DMS53 treated with DMSO at 0.1 percent for 48 hours (cell line): ENCODE measurements around the gene KAT2A.
A peak's percentile ranks its signal among the peaks of the same experiment; 100 is the strongest.

Source experiments
- DNase-seq: peaks from one replicate; lab custom pipeline; 2025; ENCODE audit not compliant: unreplicated experiment; lab: John Stamatoyannopoulos, UW

Gene KAT2A

DNA sequence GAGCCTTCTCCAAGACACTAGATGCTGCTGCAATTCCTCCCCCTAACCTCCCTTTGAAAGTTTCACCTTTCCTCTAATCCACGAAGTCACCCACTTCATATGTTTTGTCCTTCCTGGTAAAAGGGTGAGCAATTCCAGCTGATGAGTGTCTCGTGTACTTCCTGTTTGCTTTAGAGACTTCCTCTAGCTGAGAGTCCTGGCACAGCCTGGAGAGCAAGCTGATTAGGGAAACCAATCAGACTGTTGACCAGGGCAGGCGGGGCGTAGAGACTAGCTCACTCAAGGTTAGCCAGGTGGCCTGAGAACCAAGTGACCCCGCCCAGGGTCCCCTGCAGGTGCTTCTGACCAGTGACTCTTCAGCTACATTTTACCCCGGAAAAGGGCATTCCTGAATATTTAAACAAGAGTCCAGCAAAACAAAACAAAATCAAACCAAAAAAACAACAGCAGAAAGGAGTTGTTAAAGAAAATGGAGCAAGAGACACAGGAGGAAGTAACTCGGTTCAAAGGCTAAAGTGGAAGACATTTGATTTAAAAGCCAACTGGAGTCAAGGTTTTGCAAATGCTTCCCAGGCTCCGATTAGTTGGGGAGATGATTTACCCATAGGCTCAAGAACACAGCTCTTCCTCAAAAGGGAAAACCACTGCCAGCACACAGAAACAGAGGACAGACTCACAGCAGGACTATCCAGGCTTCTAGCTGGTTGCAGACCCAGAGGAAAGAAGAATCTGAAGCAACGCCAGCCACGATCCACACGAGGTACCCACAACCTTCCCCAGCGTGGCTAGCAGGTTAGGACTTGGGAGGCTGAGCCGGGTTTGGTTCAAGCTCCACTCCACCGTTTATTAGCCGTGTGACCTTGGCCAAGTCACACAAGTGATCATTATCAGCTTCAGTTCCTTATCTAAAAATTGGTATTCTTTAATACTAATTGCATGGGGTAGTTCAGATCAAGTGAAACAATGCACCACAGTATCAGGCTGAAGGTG is 14.8 kb upstream of the KAT2A start:
- DNase-seq: peak; percentile 91

DNA sequence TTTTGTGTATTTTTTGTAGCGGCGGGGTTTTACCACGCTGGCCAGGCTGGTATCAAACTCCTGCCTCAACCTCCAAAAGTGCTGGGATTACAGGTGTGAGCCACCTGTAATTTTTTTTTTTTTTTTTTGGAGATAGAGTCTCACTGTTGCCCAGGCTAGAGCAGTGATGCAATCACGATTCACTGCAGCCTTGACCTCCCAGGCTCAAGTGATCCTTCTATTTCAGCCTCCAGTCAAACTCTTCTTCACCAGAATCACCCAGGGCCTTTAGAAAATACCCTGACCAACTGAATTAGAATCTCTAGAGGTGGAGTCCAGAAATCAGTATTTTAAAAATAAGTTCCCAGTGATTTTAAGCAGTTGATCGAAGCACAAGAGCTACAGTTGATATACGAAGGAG is 14.0 kb upstream of the KAT2A start:
- DNase-seq: no peak

DNA sequence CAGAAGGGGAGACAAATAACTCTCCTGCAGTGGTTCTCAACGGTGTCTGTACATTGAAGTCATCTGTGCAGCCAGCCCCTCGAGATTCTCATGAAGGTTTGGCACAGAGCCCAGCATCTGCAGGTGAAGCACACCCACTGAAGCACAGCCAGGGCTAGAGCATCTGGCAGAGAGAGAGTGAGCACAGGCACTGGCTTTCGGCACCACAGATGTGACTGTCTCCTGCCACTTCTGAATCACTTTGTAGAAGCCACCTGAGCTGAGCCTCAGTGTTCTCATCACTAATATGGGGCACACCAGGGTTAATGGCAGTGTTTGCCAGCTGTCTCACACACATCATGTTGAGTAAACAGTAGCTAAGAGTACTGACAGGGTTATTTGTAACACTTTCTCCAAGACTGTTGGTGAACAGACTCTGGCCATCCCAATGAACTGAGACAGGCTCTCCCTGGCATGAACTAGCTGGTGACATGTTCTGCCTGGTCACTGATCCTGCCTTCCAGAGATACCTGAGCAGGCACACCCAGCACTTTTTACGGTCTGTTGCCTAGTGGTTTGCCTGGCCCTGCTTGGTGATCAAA is 12.4 kb upstream of the KAT2A start:
- DNase-seq: peak; percentile 54

DNA sequence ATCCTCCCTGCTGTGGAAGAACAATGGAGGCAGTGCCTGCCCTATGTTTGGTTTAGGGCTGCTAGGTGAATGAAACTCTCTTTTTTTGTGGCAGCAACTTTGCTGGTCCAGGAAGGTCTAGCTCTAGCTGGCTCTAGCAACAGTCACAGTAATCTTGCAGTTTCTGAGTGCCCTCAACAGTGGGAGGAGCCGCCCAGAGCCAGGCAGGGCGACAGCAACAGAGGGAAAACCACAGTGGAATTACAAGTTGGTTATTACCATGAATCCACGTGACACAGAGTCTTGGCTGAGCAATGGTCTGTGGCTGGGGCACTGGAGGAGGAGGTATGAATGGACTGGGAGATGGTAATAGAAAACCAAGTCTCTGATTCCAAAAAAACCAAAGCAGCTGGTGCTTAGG is 11.8 kb upstream of the KAT2A start:
- no peak for DNase-seq

DNA sequence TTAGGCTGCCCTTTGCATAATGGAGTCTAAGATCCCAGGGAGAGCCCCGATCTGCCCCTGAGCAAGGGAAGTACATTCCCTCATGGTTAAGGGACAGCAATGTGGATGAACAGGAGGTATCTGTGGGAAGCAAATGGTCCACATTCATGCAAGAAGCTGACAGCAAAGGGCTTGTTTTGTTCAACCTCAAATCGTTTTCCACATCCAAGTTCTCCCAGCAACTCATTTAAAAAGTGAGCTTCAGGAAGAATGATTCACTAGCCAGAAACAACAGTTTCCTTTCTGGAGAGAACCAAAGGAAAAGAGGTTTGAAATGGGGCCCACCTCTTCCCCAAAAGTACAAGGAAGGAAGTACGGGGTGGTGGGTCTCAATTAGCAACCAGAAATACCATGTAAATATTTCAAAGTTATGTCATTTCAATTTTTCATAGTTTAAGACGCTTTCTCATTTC is 10.8 kb upstream of the KAT2A start:
- DNase-seq: no peak

DNA sequence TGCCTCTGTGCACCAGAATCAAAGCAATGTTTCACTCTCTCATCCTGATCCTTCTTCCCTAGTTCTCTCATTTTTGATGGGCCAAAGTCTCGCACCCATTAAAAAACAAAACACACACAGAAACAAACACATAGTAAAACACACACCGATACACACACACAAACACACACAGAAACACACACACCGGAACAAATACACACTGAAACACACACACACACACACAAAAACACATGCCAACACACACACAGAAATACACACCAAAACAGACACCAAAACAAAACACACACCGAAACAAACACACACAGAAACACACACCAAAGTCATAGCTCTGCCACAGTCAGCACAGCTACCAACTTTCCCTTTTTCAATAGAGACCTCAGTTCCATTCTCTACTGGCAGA is 10.1 kb upstream of the KAT2A start:
- no peak for DNase-seq

DNA sequence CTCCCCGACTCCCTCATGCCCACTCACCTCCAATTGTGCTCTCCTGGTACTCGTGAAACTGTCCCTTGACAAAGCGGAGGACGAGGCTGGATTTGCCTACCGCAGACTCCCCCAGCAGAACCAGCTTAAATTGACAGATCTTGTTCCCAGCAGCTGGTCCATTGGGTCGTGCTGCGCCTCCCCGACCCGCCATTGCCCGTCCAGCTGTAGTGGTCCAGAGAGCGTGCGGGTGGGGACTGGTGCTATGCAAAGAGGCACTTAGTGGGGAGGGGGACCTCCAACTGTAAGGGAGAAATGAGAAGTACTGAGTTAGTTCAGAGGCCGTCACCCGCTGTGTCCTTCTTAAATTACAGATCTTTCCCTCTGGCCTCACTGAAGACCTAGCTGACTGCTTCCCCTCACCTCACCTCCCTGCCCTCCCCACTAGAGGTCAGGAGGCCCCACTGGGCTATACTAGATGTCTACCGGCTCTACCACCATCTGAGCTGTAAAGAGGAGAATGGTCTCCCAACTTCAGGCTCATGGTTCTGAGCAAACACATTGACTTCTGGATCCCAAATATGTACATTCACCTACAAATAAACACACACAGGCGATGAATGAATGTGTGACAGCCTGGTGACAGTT is 9.3 kb upstream of the KAT2A start:
- DNase-seq: no peak

DNA sequence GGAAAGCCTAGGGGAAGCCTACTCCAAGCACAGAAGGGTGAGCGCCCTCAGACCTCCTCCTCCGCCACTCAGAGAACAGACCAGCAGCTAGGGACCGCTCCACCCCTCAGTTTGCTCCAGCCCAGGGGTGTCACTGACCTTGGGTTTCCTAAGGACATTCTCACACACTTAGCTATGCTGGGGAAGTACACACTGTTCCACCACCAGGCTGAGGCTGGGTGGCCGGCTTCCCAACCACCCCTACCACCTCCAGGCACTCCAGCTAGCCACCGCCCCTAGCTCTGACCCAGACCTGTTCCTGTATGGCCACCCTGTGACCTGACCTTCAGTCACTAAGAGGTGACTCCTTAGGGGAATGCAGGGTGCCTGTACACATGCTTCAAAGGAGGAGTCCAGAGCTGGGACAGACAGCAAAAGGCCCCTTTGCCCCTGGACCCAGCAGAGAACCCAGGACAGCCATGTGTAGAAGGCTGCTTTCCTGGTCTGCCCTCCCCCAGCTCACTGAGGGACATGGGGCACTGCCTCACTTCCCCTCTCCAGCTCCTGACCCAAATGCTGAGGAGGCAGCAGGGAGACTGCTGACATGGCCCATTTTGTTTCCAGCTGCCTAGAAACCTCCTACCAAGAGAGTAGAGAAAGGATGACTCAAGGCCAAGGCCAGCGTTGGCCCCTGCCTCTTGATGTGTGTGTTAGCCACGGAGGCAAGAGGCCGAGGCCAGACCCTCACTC is 8.1 kb upstream of the KAT2A start:
- DNase-seq: no peak

DNA sequence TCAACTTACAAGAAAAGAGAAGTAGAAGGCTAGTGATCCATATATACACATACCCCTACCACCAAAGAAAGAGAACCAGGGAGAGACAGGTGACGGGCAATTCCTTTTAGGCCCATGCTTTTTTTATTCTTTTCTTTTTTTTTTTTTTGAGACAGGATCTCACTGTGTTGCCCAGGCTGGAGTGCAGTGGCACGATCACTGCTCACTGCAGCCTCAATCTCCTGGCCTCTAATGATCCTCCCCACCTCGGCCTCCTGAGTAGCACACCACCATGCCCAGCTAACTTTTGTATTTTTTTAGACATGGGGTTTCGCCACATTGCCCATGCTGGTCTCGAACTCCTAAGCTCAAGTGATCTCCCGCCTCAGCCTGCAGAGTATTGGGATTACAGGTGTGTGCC is 6.2 kb upstream of the KAT2A start:
- DNase-seq: no peak

DNA sequence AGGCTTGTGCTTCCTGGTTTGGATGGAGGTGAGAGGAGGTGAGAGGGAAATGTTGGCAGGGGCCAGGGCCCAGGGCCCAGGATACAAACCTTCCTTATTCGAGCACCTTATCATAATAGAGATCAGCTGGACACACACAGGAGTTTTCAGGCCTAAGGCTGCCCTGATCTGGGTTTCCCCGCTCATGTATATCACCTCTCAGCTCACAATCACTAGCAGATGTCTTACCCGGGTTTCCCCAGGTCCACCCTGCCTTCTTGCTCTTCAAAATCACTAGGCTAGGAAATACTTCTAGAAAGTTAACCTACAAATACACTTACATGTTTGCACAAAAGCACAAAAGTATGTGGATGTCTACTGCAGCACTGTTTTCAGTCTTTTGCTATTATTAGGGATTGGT is 5.7 kb upstream of the KAT2A start:
- no peak for DNase-seq

DNA sequence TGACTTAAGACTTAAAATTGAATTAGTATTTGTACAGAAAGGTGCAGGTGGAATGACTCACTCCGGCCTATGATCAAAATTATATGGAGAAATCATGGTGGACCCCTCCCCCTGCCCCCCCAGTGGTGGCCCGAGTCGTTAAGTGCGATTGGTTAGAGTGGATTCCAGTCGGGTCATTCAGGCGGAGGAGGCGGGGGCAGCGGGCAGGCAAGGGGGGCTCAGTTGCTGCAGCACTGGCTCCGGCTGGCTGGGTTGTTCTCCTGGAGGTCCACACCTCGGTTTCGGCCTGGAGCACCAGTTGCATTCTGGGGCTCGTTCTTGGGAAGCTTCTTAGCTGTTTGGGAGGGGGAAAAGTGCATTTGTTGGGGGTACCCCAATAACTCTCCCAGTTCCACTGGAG is 4.4 kb upstream of the KAT2A start:
- no peak for DNase-seq

DNA sequence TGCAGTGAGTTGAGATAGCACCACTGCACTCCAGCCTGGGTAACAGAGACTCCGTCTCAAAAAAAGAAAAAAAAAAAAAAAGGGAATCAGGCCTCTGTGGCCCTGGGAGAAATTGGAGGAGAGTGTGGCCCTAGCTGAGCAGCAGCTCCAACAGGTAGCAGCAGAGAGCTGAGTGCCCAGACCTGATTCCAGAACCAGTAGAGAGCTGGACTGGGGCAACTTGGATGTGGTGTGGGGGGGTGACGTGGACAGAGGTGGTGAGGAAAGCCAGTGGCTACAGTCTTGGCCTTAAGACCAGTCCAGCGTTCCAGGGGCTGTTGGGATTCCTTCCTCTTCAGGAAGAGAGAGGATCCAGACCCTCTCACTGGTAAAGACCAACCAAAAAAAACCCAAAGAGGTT is 3.1 kb upstream of the KAT2A start:
- DNase-seq: no peak

DNA sequence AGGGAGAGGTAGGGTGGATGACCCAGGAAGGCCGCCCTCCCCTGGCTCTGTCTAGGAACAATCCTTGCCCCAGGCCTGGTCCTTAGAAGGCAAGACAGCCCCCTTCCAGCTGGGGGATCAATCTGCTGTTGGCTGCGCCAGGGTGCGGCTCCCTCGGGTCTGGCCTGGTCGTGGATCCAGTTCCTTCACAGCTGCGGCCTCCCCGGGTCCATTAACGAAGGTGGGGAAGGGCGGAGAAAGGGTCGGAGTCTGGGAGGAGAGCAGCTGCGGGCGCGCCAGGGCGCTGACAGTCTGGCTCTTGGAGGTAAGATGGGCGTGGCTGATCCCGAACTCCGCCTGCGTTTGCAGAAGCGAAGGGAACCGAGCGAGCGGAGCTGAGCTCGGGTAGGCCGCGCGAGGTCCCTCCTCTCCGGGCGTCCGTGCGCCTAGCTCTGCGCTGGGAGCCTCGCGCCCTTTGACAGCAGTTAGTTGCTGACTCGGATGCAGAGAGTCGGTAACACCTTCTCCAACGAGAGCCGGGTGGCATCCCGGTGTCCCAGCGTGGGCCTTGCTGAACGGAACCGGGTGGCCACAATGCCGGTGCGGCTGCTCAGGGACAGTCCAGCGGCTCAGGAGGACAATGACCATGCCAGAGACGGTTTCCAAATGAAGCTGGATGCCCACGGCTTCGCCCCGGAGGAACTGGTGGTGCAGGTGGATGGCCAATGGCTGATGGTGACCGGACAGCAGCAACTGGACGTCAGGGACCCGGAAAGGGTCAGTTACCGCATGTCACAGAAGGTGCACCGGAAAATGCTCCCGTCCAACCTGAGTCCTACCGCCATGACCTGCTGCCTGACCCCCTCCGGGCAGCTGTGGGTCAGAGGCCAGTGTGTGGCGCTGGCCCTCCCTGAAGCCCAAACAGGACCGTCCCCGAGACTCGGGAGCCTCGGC is 1.5 kb upstream of the KAT2A start, which contains the start of gene HSPB9:
Gene HSPB9, plus strand, starts transcription at position 434 of the 933 bp plus-strand sequence. Its CDS starts 47 bp downstream, at position 481.
- DNase-seq: peak; percentile 59

DNA sequence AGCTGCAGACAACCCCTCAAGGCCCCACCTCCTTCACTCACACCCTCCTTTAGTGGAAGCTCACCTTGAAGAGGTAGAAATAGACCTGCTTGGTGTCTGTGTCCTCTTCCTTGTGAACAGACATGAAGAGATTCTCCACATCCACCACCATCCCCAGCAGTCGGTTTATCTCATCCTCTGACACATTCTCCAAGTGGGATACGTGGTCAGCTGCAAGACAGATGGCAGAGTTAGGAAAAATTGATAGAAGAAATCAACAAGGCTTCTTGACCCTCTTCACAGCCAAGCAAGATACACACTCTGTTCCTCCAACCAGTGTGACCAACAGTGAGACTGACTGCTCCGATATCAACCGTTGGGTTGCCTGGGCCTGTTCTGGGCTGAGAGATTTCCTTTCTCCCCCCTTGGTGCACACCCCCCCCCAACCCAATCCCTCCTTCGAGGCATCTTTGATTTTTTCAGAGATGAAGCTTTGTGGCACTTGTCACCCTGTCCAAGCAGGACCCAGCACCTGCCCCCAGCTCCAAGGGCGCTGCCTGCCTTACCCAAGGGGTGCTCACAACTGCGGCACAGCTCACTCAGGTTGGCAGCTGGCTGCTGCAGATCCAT is 902 bp downstream of the KAT2A start:
- DNase-seq: no peak

DNA sequence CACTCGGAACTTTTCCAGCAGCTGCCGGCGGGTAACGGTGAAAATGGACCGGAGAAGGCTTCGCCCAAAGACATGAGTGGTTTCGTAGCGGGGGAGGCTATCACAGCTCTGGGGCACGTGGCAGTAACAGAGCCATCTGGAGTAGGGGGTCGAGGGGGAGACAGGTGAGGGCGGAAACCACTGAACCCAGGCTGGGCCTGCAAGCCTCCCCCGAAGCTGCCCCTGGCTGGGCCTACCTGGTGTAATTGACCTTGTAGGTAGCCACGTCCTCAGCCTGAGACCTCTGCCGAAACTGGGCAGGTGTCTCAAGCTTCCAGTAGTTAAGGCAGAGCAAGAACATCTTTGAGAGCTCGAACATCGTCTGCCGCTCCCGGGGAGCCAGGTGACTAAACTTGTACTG is 1.9 kb downstream of the KAT2A start:
- no peak for DNase-seq

DNA sequence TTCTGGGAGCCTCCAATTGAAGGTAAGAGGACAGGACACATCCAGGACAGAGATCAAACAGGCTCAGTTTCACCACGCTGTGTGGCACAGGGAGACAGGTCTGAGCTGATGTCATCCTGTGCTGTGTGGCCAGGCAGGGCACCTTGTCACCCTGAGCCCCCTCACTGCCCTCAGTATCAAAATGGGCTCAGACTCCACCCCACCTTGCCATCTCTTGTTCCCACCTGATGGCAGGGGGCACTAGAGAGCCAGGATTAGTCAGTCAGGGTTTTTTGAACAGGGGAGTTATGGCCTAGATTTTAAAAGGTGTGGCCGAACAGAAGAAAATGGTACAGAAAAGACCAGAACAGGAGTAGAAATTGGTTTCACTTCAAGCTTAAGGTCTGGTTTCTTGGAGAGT is 2.6 kb downstream of the KAT2A start:
- no peak for DNase-seq

DNA sequence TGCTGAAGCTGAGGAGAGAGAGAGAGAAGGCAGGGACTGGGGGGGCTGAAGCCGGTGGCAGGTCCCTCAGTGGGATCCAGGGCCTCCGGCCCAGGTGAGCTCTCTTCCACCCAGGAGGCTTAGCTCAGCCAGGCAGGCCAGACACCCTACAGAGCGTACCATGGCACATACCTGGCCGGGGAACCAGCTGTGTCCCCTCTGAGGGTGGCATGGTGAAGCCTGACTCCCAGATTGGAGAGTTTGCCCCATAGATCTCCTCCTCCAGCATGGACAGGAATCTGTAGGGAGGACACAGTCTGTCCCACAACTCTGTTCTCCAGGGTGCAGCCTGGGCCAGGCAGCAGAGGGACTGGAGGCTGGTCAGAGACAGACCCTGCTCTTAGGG is 3.0 kb downstream of the KAT2A start:
- DNase-seq: no peak

DNA sequence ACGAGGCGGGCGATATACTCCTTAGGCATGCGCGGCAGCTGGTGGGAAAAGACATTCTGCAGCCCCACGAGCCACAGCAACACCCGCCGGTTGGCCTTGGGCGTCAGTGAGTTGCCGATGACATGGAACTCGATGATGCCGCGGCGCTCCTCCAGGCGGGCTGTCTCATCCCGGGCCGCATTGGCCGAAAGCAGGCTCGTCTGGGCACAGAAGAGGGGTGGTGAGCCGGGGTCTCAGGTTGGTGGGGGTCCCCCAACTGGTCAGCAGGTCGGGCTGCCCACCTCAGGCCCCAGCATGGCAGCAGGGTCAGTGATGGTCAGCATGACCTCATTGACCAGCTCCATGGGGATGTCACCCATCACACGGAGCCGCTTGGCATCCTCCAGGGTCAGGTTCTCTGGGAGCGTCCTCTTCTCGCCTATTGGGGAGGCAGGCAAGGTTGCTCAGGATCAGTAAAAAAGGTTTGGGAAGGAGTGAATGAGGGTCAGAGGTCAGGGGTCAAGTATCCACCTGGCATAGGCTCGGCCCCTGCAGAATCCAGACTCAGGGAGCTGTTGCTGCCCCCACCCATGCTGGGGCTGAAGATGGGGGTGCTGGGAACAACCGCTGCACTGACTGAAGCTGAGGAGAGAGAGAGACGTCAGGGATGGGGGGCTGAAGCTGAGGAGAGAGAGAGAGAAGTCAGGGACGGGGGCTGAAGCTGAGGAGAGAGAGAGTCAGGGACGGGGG is 3.6 kb downstream of the KAT2A start:
- DNase-seq: no peak
